ENCODE results near the gene ROBO1. TPM values are rescaled to one million over a fixed set of nuclear protein-coding genes. Genes with fewer than 3 reads are reported as not detected.

The ROBO1 gene
- total and polyA plus RNA-seq, 2 of the 8 experiments (the other 6 are each of a cell fraction or from before 2014, with no cell fraction given): 51.4 to 91.0 TPM

DNA sequence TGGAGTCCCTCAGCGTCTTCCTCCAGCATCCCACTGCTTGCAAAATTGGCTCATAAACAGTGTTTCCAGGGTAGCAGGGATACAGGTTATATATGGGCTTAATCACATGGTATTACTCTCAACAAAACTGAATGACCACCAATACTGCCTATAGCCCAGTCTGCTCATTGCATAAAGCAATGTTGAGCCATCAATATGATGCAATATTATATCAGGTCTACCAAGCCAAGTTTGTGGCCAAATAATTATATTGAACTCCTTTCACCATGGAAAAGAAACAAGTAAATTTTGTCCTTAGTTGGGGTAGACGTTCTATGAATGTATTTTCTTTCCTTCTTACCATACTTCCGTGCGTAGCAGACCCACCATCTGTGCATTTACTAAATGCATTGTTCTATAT, 652.3 kb downstream of the ROBO1 start:
- Histone ChIP-seq H4K5ac (ENCODE audit: insufficient read length, low read depth, low read length) (no peak overlapping the region), H2BK15ac (ENCODE audit: low read length) (no peak overlapping the region), H3K23me2 (ENCODE audit: low read depth, low read length) (no peaks in the 10 kb centered on the region), H2AK5ac (ENCODE audit: low read depth, low read length) (no peak overlapping the region), H2BK12ac (ENCODE audit: low read depth, low read length) (no peak overlapping the region), H3K4me3 (ENCODE audit: extremely low read depth in 1 of 4, insufficient read depth in 2 of 4, low read depth in 3 of 4, low read length in 4 of 4) (no peak overlapping the region), H3K9ac (replicated peaks in 1 of 4; ENCODE audit: extremely low read depth in 1 of 4, low read depth in 3 of 4, low read length in 3 of 4) (no peak overlapping the region), H3K56ac (replicated peaks; ENCODE audit: insufficient read length, low read depth, low read length) (no peak overlapping the region), H3K14ac (ENCODE audit: insufficient read length) (no peak overlapping the region), H3K4ac (replicated peaks; ENCODE audit: insufficient read length, low read depth, low read length) (no peak overlapping the region), H3K27me3 (replicated peaks in 1 of 4; ENCODE audit: control insufficient read depth in 3 of 4, extremely low read depth in 1 of 4, insufficient read depth in 3 of 4, low read length in 3 of 4) (no peaks in the 10 kb centered on the region), H3K27ac (ENCODE audit: low read depth, low read length) (no peak overlapping the region), H4K20me1 (replicated peaks in 1 of 2; ENCODE audit: control insufficient read depth in 1 of 2, insufficient read depth in 2 of 2, low read length in 2 of 2) (no peaks in the 10 kb centered on the region), H3K36me3 (ENCODE audit: control insufficient read depth in 2 of 4, insufficient read depth in 4 of 4, low read length in 3 of 4) (no peaks in the 10 kb centered on the region), H4K91ac (replicated peaks; ENCODE audit: insufficient read length, low read length) (no peak overlapping the region), H3K4me2 (ENCODE audit: insufficient read depth in 1 of 2, low read depth in 2 of 2, low read length in 2 of 2) (no peak overlapping the region), H3K9me3 (ENCODE audit: insufficient read depth in 2 of 2, low read depth in 1 of 2, low read length in 1 of 2) (no peaks in the 10 kb centered on the region), H4K8ac (ENCODE audit: extremely low read depth, insufficient read depth, low read length) (no peak overlapping the region), H2BK5ac (ENCODE audit: low read depth, low read length) (no peak overlapping the region), H2BK20ac (ENCODE audit: low read length) (no peak overlapping the region), H3K79me1 (ENCODE audit: low read depth, low read length) (no peaks in the 10 kb centered on the region), H3K79me2 (ENCODE audit: control insufficient read depth in 1 of 2, insufficient read depth in 2 of 2, low read length in 2 of 2) (no peaks in the 10 kb centered on the region), H3K23ac (ENCODE audit: insufficient read length) (no peak overlapping the region), H3K4me1 (replicated peaks in 1 of 4; ENCODE audit: control insufficient read depth in 3 of 4, insufficient read depth in 4 of 4, low read length in 3 of 4) (no peaks in the 10 kb centered on the region), H3K18ac (ENCODE audit: extremely low read depth, low read length) (no peak overlapping the region), H2BK120ac (replicated peaks; ENCODE audit: low read depth, low read length) (no peak overlapping the region), H2AFZ (ENCODE audit: low read length) (no peak overlapping the region)
- WGBS, 2 experiments (ENCODE audit: extremely low coverage in 1 of 2, insufficient coverage in 1 of 2, insufficient read length in 1 of 2, insufficient replicate concordance in 2 of 2, low coverage in 1 of 2, low lambda C conversion rate in 2 of 2, missing lambda C conversion rate in 1 of 2): 91% methylated on average over 4 of the region's 4 CpGs; no CpG with 5 or more reads in 1 of the 2 experiments
- no peak for TF ChIP-seq TBP (IDR thresholded peaks at IDR 0.05; ENCODE audit: low read depth, low read length)
- TF ChIP-seq, protein P1, sequence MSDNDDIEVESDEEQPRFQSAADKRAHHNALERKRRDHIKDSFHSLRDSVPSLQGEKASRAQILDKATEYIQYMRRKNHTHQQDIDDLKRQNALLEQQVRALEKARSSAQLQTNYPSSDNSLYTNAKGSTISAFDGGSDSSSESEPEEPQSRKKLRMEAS (IDR thresholded peaks at IDR 0.05): no peak
- TF ChIP-seq TEAD4 (IDR thresholded peaks at IDR 0.05; ENCODE audit: low read depth, low read length): no peak
- TF ChIP-seq ASH2L (IDR thresholded peaks at IDR 0.05; ENCODE audit: low read length): no peak
- TF ChIP-seq CHD1 (IDR thresholded peaks at IDR 0.05; ENCODE audit: low read depth, low read length): no peak
- TF ChIP-seq, protein P2, sequence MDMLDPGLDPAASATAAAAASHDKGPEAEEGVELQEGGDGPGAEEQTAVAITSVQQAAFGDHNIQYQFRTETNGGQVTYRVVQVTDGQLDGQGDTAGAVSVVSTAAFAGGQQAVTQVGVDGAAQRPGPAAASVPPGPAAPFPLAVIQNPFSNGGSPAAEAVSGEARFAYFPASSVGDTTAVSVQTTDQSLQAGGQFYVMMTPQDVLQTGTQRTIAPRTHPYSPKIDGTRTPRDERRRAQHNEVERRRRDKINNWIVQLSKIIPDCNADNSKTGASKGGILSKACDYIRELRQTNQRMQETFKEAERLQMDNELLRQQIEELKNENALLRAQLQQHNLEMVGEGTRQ (IDR thresholded peaks at IDR 0.05; ENCODE audit: low read length): no peak
- TF ChIP-seq HDAC2 (IDR thresholded peaks at IDR 0.05; ENCODE audit: borderline replicate concordance in 1 of 2, low read depth in 2 of 2, low read length in 2 of 2): no peak
- TF ChIP-seq EP300 (IDR thresholded peaks at IDR 0.05; ENCODE audit: borderline replicate concordance in 1 of 2, low read depth in 2 of 2, low read length in 2 of 2): no peak
- FAIRE-seq: no peak
- POLR2A ChIA-PET (ENCODE audit: partially characterized antibody): no interaction called here
- CTCF ChIA-PET (ENCODE audit: partially characterized antibody): no interaction called here
- no peak for DNase-seq (ENCODE audit: low read depth in 1 of 2, low spot score in 2 of 2)
